LNCaP clone FGC (cell line): ENCODE results near the gene TMEM132C.

Experiments
- DNase-seq: peaks from one replicate; pipeline ENCODE4 v3.0.0-alpha.2; 2011; ENCODE audit warnings: low read depth
- H3K4me3 ChIP-seq: 2 replicates; pipeline ENCODE4 v1.5.1; 2011; ENCODE audit warnings: mild to moderate bottlenecking, low read depth, low read length, control low read depth
- CTCF ChIP-seq: IDR thresholded peaks from 2 replicates; pipeline ENCODE4 v1.5.1; 2012; ENCODE audit warnings: mild to moderate bottlenecking; ENCODE audit not compliant: control insufficient read depth, insufficient read depth; ENCODE audit errors: extremely low read depth

TMEM132C gene

GRCh38 chr12:128684352-128684751 is 417.4 kb downstream of the TMEM132C start:
- no peak for TF ChIP-seq CTCF
- H3K4me3 ChIP-seq, result no peak overlapping the region
- no peak for DNase-seq

- no peak overlapping the region for H3K4me3 ChIP-seq
- no peak for DNase-seq
- TF ChIP-seq CTCF, result no peak
Measured at GRCh38 chr12:128685903-128686475, 419.0 kb downstream of the TMEM132C start.

GRCh38 chr12:128687851-128688250 is 420.9 kb downstream of the TMEM132C start:
- no peak for TF ChIP-seq CTCF
- H3K4me3 ChIP-seq, result no peak overlapping the region
- no peak for DNase-seq

- no peak for TF ChIP-seq CTCF
Measured at GRCh38 chr12:128690641-128691040, 423.7 kb downstream of the TMEM132C start.

GRCh38 chr12:128693115-128693514 is 426.1 kb downstream of the TMEM132C start:
- H3K4me3 ChIP-seq, result no peak overlapping the region
- no peak for DNase-seq
- no peak for TF ChIP-seq CTCF

More at GRCh38 chr12:128690641-128691040, 423.7 kb downstream of the TMEM132C start:
- no peak overlapping the region for H3K4me3 ChIP-seq
- DNase-seq, result no peak

GRCh38 chr12:128693771-128694170 is 426.8 kb downstream of the TMEM132C start:
- no peak overlapping the region for H3K4me3 ChIP-seq
- no peak for TF ChIP-seq CTCF
- DNase-seq, result no peak

- no peak for DNase-seq
- H3K4me3 ChIP-seq, result no peak overlapping the region
- no peak for TF ChIP-seq CTCF
Measured at GRCh38 chr12:128694445-128694844, 427.5 kb downstream of the TMEM132C start.
